Neural cell (in vitro differentiated cells): Measurements from ENCODE around the gene ZNF496. TPM values are rescaled to one million over a fixed set of nuclear protein-coding genes. Genes with fewer than 3 reads are reported as not detected.

Source experiments
- H2AFZ ChIP-seq: fragments of 200-600, 300-800 bp; sonication (generic), shearing (Covaris generic); 2 replicates; pipeline ENCODE4 v1.6.0; 2014; ENCODE audit warnings: low read depth, mild to moderate bottlenecking, antibody characterized with exemption, low read length, moderate library complexity
- H3F3A ChIP-seq: fragments of 200-600 bp; shearing (Covaris generic); 2 replicates; pipeline ENCODE4 v1.6.1; 2016; ENCODE audit warnings: mild to moderate bottlenecking, moderate library complexity, mixed read lengths, antibody characterized with exemption, low read length; ENCODE audit not compliant: insufficient read depth, poor library complexity, severe bottlenecking
- H3K27ac ChIP-seq: fragments of 200-600, 300-800 bp; sonication (generic), shearing (Covaris generic); 2 replicates; pipeline ENCODE4 v1.5.1; 2014; ENCODE audit warnings: mild to moderate bottlenecking, low read length, moderate library complexity
- H3K27me3 ChIP-seq: fragments of 300-800, 200-600 bp; sonication (generic), shearing (Covaris generic); 2 replicates; pipeline ENCODE4 v1.6.0; 2014; ENCODE audit warnings: mild to moderate bottlenecking, low read depth, low read length, moderate library complexity; ENCODE audit not compliant: insufficient read depth
- H3K36me3 ChIP-seq: fragments of 300-800, 200-600 bp; sonication (generic), shearing (Covaris generic); 2 replicates; pipeline ENCODE4 v1.5.1; 2014; ENCODE audit warnings: mild to moderate bottlenecking, antibody characterized with exemption, low read length, moderate library complexity; ENCODE audit not compliant: insufficient read depth
- H3K4me2 ChIP-seq: fragments of 300-800, 200-600 bp; sonication (generic), shearing (Covaris generic); 2 replicates; pipeline ENCODE4 v1.6.0; 2014; ENCODE audit warnings: mild to moderate bottlenecking, low read length
- H3K4me3 ChIP-seq: fragments of 300-800, 200-600 bp; sonication (generic), shearing (Covaris generic); 2 replicates; pipeline ENCODE4 v1.5.1; 2014; ENCODE audit warnings: mild to moderate bottlenecking, low read length, moderate library complexity
- H3K79me2 ChIP-seq: fragments of 200-600 bp; shearing (Covaris generic); replicated peaks from 2 replicates; pipeline ENCODE4 v1.6.0; 2014; ENCODE audit warnings: mild to moderate bottlenecking, low read length, moderate library complexity; ENCODE audit not compliant: insufficient read depth
- H3K9ac ChIP-seq: fragments of 300-800, 200-600 bp; sonication (generic), shearing (Covaris generic); 2 replicates; pipeline ENCODE4 v1.6.1; 2016; ENCODE audit warnings: mild to moderate bottlenecking, low read length, mixed read lengths
- H3K9me2 ChIP-seq: fragments of 200-600 bp; shearing (Covaris generic); 2 replicates; pipeline ENCODE4 v1.6.1; 2016; ENCODE audit warnings: mild to moderate bottlenecking, low read length, mixed read lengths; ENCODE audit not compliant: insufficient read depth
- H3K9me3 ChIP-seq: fragments of 200-600, 300-800 bp; sonication (generic), shearing (Covaris generic); 2 replicates; pipeline ENCODE4 v1.6.1; 2016; ENCODE audit warnings: mild to moderate bottlenecking, mixed run types, low read length, moderate library complexity, mixed read lengths
- H4K20me1 ChIP-seq: fragments of 200-600 bp; shearing (Covaris generic); 2 replicates; pipeline ENCODE4 v1.6.1; 2016; ENCODE audit warnings: mild to moderate bottlenecking, mixed run types; ENCODE audit not compliant: insufficient read depth
- CTCF ChIP-seq: fragments of 450-650 bp; IDR thresholded peaks from 2 replicates; pipeline ENCODE4 v1.5.1; 2014; ENCODE audit warnings: antibody characterized with exemption, mild to moderate bottlenecking, moderate library complexity; ENCODE audit not compliant: poor library complexity, severe bottlenecking
- EP300 ChIP-seq: fragments of 450-650 bp; conservative IDR thresholded peaks from 2 replicates; pipeline ENCODE4 v1.6.1; 2014; ENCODE audit warnings: antibody characterized with exemption, mild to moderate bottlenecking, moderate library complexity; ENCODE audit not compliant: poor library complexity, severe bottlenecking
- EZH2 ChIP-seq: fragments of 200-600, 300-800 bp; shearing (Covaris generic), sonication (generic); IDR thresholded peaks from 2 replicates; pipeline ENCODE4 v1.6.1; 2014; ENCODE audit warnings: antibody characterized with exemption, low read length, borderline replicate concordance, mild to moderate bottlenecking; ENCODE audit not compliant: insufficient read depth, poor library complexity, severe bottlenecking
- MXI1 ChIP-seq: fragments of 450-650 bp; conservative IDR thresholded peaks from 2 replicates; pipeline ENCODE4 v1.6.1; 2014; ENCODE audit warnings: antibody characterized with exemption, mild to moderate bottlenecking; ENCODE audit not compliant: poor library complexity, severe bottlenecking
- POLR2AphosphoS5 ChIP-seq: IDR thresholded peaks from 2 replicates; pipeline ENCODE4 v1.6.1; 2012
- RAD21 ChIP-seq: fragments of 450-650 bp; conservative IDR thresholded peaks from 2 replicates; pipeline ENCODE4 v1.6.1; 2014; ENCODE audit warnings: antibody characterized with exemption, mild to moderate bottlenecking, moderate library complexity
- REST ChIP-seq: IDR thresholded peaks from 2 replicates; pipeline ENCODE4 v1.6.1; 2012; ENCODE audit warnings: borderline replicate concordance
- SMC3 ChIP-seq: fragments of 450-650 bp; conservative IDR thresholded peaks from 2 replicates; pipeline ENCODE4 v1.6.1; 2014; ENCODE audit warnings: antibody characterized with exemption, mild to moderate bottlenecking, moderate library complexity; ENCODE audit not compliant: poor library complexity
- TAF1 ChIP-seq: IDR thresholded peaks from 2 replicates; pipeline ENCODE4 v1.6.1; 2012; ENCODE audit warnings: low read depth
- polyA plus RNA-seq: library from polyadenylated mRNA; depleted of rRNA; stranded (reverse); fragments of >200 nt; gene quantifications from 2 replicates; pipeline ENCODE4 v1.2.3, GENCODE V29; 2014

The ZNF496 gene
- polyA plus RNA-seq, 1 donor from 2014 or later: 25.2 TPM

GRCh38 chr1:247373721-247374141 lies 42.1 kb upstream of the ZNF496 start:
- Histone ChIP-seq H3K79me2 (no peaks in the 10 kb centered on the region), H3K27ac (no peak overlapping the region), H3K27me3 (no peaks in the 10 kb centered on the region), H3K9ac (no peak overlapping the region), H3F3A (no peaks in the 10 kb centered on the region), H3K4me3 (no peak overlapping the region), H3K36me3 (no peaks in the 10 kb centered on the region), H3K9me2 (no peaks in the 10 kb centered on the region), H3K4me2 (no peak overlapping the region), H3K9me3 (no peaks in the 10 kb centered on the region), H4K20me1 (no peaks in the 10 kb centered on the region), H2AFZ (no peak overlapping the region)
- TF ChIP-seq EZH2 (no peak), CTCF (no peak), TAF1 (no peak), SMC3 (no peak), EP300 (no peak), RAD21 (no peak), POLR2AphosphoS5 (no peak), REST (no peak), MXI1 (no peak)

GRCh38 chr1:247371801-247372259 lies 40.2 kb upstream of the ZNF496 start:
- Histone ChIP-seq H3K27me3 (no peaks in the 10 kb centered on the region), H3F3A (no peaks in the 10 kb centered on the region), H3K9me3 (no peaks in the 10 kb centered on the region), H3K9ac (no peak overlapping the region), H3K79me2 (no peaks in the 10 kb centered on the region), H3K36me3 (no peaks in the 10 kb centered on the region), H3K27ac (no peak overlapping the region), H3K4me3 (no peak overlapping the region), H3K9me2 (no peaks in the 10 kb centered on the region), H2AFZ (no peak overlapping the region), H4K20me1 (no peaks in the 10 kb centered on the region), H3K4me2 (no peak overlapping the region)
- TF ChIP-seq REST (no peak), RAD21 (no peak), EZH2 (no peak), MXI1 (no peak), CTCF (no peak), POLR2AphosphoS5 (no peak), SMC3 (no peak), TAF1 (no peak), EP300 (no peak)
